GM18519 (cell line): Measurements from ENCODE around the gene TBL1XR1.

Source experiments
- ATAC-seq: cut with Tn5 transposase; IDR thresholded peaks from one replicate; pipeline ENCODE4 v1.9.1; 2021; ENCODE audit warnings: mild to moderate bottlenecking, moderate library complexity; ENCODE audit not compliant: unreplicated experiment, low FRiP score

Gene TBL1XR1

DNA sequence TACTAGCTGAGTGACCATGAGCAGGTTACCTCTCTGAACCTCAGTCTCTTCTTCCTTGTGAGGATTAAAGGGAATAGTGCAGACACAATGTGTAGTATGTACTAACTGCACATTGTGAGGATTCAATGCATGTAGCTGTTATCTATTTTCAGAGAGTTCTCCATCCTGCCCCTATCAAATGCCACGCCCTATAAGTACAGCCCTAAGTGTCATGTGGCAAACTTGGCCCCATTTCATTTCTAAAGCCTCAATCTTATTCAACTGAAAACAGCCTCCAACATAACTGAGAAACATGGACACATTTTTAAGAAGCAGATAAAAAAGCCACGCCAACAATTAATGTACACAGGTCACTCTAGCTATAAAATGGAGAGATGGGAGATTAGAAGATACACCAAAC lies 220.0 kb downstream of the TBL1XR1 start:
- no peak for ATAC-seq

GRCh38 chr3:176976586-176976985 lies 220.7 kb downstream of the TBL1XR1 start:
- no peak for ATAC-seq

DNA sequence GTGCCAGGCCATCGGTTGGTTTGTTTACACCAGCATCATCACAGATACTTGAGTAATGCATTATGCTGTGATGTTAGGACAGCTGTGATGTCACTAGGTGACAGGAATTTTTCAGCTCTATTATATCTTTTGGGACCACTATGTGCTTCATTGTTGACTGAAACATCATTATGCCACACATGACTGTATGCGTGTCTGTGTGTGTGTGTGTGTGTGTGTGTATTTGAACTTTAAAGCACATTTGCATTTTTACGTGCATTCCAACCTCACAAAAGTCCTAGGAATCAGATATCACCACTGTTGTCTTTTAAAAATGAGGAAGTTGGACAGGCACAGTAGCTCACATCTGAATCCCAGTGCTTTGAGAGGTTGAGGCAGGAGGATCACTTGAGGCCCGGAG lies 223.0 kb downstream of the TBL1XR1 start:
- ATAC-seq = no peak

GRCh38 chr3:176971613-176972174 lies 225.6 kb downstream of the TBL1XR1 start:
- ATAC-seq = no peak

DNA sequence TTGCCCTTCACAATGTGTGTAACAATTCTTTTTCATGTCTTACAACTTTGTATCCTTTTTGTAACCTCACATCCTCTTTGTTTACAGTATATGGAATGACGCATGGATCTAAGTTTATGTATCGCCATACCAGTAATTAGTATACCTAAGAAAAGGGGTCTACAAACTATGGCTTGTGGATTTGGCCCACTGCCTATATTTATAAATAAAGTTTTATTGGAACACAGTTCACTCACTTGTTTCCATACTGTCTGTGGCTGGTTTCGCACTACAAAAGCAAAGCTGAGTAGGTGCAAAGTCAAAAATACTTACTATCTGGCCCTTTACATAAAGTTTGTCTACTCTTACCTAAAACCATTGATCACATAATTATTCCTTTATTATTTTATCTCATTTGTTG lies 226.5 kb downstream of the TBL1XR1 start:
- ATAC-seq = no peak

- no peak for ATAC-seq
Measured at GRCh38 chr3:176969506-176969905, 227.8 kb downstream of the TBL1XR1 start.
